Left renal pelvis (tissue), 4 donors: ENCODE data around the gene EPHA1. TPM values are rescaled to one million over a fixed set of nuclear protein-coding genes. Genes with fewer than 3 reads are reported as not detected.

Source experiments
- DNase-seq, 4 donors: peaks; one replicate each; pipeline ENCODE4 v3.0.0-alpha.2; 2013; ENCODE audit warnings: low read depth in 4 of 4, low spot score in 3 of 4
- polyA plus RNA-seq, 4 donors: library from polyadenylated mRNA; unstranded; fragments of 120-200 nt; gene quantifications; one replicate each; pipeline ENCODE4 v1.2.1, GENCODE V29; 2013; ENCODE audit not compliant: insufficient read length in 4 of 4

Gene EPHA1
- polyA plus RNA-seq, 4 donors: 4.1 to 23.5 (median 18.4) TPM

DNA sequence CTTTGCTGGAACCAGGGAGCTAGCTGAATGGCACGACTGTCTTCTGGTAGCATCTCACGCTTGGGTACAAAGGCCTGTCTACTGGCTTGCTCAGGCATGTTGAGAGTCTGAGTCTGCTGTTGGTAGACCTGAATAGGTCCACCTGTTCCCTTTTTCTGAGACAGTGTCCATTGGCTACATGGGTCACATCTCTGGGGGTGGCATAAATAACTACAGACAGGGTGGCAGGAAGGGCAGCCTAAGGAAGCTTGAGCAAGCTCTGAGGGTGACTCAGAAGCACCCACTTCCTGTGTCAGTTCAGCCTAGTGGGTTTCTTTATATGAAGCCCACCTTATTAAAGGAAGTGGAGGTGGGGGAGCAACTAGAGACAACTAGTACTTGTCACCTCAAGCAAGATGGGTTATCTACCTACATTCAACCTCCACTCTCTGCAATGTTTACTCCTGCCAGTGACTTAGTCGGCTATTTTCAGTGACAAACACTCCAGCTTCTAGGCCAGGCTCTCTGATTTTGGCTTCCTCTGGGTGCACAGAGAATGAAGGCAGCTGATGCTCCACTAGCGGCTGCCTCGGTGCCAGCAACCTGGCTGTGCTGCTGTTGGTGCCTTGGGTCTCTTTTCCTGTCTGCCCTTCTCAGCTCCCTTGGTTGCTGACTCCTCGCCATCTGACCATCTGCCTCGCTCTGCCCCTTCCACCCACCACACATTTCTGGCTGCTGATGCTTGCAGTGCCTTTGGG lies 33.2 kb downstream of the EPHA1 start:
- no peak for DNase-seq

DNA sequence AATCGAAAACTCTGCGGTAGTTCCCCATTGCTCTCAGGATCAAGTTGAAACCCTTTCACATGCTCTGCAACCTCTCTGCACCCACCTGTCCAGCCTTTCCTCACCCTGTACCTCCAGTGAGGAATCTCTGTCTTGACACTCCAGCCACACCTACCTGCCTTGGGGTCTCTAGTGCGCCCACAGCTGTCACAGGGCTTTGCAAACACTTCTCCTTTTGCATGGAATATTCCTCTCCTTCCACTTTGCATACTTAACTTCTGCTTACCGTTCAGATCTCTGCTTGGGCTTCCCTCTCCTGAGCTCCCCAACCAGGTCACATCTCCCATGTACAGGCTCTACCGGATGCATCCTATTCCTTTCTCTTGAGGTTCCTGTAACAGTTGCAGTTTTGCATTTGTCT lies 34.1 kb downstream of the EPHA1 start:
- DNase-seq: no peak

DNA sequence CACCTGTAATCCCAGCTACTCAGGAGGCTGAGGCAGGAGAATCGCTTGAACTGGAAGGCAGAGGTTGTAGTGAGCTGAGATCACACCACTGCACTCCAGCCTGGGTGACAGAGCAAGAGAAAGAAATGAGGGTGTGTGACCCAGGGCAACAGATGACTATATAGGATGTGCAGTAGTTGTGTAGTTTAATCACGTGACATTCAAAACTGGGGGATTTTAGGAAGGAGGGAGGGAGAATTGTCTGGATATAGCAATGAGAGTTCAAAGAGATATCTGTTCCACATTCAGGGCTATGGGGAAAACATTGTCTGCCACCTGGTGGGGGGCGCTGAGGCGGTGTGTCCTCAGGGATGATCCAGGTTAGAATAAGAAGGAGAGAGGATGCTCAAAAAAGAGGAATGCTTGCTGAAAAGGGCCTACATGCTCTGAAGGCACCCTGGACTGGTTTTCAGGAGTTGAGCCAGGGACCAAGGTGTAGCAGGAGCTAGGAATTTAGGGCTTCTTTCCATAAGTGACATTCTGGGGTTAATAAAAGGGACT lies 35.3 kb downstream of the EPHA1 start:
- no peak for DNase-seq

DNA sequence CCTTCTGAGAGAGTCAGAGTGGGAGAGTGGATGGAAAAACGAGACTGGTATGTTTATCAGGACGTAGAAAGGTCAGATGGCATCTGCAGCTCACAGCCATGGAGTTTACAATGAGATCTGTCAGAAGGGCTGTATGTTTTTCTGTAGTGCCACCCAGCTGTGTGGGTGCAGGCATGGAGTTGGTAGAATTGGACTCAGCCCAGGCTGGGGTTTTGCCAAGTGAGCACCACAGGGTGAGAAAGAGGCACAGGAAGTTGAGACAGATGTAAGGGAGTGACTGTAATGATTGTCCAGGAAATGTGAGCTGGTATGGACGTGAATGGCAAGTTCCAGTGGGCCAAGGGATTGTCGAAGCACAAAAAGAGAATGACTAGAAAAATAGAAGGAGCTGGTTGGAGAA lies 36.6 kb downstream of the EPHA1 start:
- DNase-seq: no peak

DNA sequence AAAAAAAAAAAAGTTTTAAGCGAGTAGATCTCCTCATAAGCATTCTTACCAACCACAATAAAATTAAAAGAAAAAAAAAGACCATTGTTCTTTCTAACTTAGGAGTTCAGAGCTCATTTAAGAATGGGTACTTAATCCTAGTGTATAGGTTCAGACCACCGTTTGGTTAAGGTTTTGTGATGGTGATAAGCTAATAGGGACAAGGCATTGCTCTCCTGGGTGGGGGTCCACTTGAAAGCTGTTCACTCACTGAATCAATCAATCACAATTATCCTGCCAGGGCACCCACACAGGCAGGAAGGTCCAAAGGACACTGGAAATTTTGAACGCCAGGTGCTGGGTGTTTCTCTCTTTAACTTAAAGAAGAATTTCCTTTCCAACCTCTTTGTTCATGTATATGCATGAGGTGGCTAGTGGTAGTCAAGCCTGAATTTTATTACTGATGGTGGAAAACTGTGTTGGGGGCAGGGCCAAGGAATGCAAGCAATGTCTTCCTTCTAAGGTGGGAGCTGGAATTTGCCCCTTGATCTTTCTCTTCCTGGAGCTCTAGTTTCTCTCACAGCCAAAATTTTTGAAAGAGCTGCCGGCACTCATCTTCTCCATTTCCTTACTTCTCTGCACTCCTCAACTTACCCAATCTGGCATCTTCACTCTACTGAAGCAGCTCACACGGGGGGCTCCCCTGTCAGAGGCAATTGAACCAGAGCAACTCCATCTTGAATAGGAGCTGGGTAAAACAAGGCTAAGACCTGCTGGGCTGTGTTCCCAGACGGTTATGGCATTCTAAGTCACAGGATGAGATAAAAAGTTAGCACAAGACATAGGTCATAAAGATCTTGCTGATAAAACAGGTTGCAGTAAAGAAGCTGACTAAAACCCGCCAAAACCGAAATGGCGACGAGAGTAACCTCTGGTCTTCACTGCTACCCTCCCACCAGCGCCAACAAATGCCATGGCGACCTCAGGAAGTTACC lies 38.7 kb downstream of the EPHA1 start:
- DNase-seq: no peak

DNA sequence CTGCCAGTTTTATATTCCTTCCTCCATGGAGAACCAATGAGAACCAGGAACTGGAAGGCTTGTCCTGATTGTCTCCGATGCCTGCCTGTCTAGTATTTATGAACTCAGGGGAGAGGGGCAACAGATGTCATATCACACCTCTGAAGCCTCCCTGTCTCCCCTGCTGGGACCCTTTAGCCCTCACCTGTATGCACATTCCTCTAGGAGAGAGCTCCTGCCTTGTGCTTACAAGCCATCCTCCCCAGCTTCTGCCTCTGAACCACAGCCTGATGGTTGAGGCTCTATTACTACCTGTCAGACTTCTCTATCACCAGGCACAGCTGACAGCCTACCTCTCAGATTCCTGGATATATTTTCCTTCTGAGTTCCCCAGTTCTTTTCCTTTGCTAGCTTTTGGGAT lies 40.3 kb downstream of the EPHA1 start:
- DNase-seq: no peak

DNA sequence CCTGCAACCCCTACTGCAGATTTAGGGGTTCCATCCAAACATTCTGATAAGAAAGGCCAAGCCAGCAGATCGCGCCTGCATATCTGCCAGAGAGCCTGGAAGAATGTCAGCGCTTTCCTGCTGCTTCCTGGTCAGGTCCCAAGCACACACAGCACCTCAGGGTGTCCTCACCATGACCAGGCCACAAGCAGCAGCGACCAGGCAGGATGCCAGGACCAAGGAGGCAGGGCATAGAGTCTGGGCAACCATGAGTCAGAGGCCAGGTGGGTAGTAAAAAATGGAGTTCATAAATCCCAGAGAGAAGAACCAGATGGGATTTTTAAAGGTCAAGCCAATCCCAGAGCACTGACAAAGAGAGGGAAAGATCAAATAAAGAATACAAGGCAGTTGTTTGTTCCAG lies 40.7 kb downstream of the EPHA1 start:
- DNase-seq: no peak

DNA sequence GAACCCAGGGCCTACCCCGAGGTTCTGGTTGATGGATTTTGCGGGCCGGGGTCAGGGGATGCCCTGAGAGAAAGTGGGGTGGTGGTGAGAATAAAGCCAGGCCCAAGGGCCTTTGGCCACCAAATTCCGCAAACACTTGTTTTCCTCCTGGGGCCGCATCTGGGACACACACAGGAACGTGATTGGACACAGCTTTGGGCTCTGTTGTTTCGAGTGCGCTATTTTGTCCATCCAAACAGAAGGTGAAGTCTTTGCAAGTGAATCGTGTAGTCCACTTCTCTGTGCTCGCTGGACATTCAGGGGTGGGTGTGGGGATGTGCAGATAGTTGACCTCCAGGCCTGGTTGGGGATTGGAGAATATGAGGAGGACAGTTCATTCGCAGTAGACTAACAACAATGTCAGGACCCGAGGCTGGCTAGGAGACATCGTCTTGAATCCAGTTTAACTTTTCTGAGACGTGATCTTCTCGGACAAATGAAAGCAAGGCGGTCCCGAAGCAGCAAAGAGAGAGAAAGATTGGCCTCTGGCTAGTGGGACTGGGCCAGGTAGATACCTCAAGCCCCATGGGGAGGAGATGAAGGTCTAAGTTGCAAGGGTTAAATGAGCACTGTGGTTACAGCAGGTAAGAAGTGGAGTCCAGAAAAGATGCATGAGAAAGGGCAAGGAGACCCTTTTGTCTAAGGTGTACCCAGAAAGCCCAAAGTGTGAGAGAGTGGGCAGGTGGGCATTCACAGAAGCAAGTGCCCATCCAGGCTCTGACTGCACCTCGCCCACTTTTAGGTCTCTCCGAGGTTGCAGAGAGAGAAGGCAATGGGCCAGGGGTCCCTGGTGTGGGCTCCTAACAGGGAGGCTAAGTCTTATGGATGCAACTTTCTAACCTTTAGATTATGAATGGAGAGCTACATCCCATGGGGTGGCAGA lies 45.4 kb downstream of the EPHA1 start:
- no peak for DNase-seq

DNA sequence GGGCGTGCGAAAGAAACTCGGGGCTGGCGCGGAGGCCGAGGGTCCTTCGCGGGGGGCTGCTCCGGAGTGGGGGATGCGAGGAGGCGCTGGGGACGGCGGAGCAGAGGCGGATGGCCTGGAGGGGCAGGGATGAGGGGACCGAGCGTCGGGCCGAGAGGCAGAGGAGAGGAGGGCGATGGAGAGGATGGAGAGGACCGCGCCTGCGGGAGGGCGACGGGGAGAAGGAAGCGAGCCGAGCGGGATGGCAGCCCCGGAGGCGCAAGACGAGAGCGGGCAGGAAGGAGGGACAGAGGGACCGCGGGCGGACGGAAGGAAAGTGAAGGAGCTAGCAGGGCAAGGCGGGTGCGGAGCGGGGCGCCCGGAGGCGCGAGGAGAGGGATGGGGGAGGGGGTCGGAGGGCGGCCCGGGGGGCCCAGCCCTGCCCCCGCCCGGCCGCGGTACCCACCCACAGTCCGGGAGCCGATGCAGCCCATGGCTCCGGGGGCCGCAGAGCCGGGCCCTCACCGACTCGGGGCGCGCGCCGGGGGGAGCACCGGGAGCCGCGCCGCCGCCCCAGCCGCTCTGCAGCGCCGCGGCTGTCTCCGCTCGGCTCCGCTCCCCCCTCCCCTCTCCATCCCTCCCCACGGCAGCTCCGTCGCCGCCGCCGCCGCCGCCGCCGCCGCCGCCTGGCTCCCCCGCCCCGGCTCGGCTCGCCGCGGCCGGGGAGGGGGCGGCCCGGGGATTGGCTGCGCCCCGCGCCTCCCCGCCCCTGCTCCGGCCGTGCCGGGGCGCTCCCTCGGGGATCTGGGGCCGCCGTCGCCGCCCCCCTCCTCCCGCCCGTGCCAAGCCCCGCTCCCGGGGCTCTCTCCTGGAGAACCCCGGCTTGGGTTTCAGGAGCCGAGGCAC lies 46.3 kb downstream of the EPHA1 start, which contains the start of gene FAM131B:
Gene FAM131B, minus strand, starts transcription at position 583 of the 885 bp plus-strand sequence. Its CDS starts 110 bp downstream, at position 473.
- no peak for DNase-seq

- no peak for DNase-seq
Measured at GRCh38 chr7:143361552-143362130, 47.0 kb downstream of the EPHA1 start.

DNA sequence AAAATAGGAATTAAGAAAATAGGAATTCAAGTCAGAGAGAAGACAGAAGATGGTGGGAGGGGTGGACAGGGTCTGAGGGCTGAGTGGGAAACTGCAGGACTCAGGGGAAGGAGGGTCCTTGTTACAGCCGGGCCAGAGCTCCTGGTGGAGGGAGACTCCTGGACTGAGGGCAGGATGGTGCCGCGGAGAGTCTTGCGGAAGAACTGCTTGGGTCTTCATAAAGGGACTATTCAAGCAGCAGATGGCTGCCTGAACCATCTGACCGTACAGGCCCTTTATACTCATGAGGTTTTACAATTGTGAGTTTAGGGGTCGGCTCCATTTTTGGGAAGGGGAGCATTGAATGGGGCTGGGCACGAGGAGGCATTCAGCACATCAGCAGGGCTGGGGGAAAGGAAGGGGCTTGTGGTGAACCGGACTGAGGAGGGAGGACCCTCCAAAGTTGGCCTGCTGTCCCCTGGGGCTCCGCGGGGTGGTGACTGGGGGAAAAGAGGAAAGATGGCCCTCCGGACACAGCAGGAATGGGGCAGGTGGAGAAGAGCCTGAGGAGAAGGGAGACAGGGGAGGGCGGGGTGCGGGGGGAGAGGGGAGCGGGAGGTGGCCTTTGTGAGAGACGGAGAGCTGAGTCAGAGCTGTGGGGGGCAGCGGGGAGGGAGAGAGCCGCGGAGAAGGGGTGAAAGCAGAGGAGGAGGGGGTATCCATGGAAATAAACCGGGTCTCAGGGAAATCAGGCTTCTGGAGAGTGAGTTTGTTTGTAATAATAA lies 47.7 kb downstream of the EPHA1 start:
- DNase-seq: no peak

DNA sequence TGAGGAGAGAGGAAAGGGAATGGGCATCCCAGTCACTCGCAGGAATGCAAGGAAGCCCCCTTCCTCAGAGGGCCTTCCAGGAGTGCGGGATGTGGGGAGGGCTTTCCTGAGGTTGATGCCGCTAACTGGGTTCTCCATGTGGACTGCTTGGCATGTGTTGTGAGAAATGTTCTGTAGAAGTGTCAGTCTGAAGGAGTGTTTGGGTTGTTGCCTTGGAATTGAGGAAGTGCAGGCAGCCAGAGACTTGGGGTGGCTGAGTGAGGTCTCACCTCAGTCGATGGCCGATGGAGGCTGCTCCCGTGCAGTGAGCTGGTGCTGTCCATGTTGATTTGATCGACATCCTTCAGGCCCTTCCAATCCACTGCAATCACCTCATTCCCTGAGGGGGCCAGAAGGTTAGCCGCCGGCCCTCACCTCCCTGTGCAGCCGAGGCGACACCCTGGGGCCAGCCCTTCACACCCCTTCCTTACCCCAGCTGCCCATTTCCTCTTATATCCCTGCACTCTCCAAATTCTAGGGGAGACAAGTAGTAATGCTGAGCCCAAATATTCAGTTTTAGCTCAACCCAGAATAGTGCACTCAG lies 48.8 kb downstream of the EPHA1 start:
- DNase-seq: no peak

- DNase-seq: no peak
Measured at GRCh38 chr7:143358626-143359025, 50.0 kb downstream of the EPHA1 start.

DNA sequence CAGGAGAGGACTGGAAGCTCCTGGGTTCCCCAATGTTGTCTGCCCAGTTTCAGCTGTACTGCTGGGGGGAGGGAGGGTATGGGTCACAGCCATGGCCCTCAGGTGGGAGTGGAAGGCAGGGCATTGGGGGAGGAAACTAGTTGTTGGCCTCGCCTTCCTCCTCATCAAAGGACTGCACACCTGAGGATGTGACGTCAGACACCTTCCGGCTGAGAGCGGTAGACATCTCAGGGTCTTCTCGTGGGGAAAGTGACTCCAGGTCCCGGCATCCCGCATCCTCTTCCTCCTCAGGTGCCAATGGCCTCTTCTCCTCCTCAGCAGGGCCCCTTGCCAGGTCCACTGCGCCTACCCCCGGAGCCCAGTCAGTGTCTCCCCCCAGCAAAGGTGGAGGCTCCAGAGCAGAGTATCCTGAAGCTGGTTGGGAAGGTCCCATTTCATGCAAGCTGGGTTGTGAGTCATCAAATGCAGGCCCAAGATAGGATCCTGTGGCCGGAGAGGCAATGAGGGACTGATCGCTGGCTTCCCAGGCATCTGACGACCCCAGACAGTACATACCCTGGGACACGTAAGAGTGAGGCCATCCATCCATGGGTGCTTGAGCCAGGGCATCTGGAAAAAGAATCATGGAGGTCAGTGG lies 52.1 kb downstream of the EPHA1 start:
- DNase-seq: no peak

DNA sequence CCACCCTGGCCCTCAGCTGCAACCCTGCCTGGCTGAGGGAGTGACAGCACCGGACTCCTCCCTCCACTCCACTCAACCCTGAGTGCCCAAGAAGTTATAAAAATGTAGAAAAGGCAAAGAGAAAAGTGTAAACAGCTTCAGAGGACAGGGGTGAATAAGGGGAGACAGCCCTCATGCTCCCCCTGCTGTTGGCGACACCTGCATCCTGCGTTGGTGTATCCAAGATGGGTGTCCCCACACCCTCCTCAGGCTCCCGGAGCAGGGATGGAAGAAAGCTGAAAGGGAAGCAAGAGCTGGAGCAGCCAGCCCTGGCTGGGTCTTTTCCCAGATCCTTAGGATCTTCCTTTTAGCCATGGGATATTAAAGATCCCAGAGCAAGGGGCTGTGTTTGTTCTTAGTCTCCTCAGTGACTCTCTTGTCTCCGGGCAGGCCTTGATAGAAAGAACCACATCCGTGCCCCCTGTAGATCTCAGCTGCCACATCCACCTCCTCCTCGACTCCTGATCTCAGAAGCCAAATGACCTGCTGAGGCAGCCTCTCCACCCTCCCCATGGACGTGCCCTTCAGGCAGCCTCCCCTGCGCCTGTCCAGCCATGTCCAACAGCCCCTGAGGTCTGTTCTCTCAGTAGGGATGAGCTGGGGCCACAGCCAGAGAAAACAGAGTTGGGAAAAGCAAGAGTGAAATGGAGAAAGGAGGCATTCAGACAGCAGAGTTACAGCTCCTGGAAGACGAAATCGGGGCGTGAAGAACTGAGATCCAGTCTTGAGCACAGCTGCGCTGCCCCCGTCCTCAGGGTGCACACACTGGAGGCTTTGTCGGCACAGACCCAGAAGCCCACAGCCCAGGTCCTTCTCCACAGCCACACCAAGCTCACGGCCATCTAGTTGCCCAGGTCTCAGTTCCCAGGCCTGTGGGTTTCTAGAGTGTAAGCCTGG lies 52.9 kb downstream of the EPHA1 start:
- DNase-seq: no peak

GRCh38 chr7:143354965-143355364 lies 53.7 kb downstream of the EPHA1 start:
- DNase-seq: no peak
